H1 (cell line): ENCODE data around the gene LRRIQ3. TPM values are rescaled to one million over a fixed set of nuclear protein-coding genes. Genes with fewer than 3 reads are reported as not detected.

Experiments used
- CTCF ChIA-PET: fragments of 300-600 bp; sonication (Branson Sonifier 250); formaldehyde crosslinking; loops from one replicate; lab custom pipeline; 2021; ENCODE audit not compliant: partially characterized antibody; lab: Charles Lee
- POLR2A ChIA-PET: fragments of 300-600 bp; sonication (Branson Sonifier 250); formaldehyde crosslinking; loops from one replicate; lab custom pipeline; 2021; ENCODE audit warnings: inconsistent platforms; ENCODE audit not compliant: partially characterized antibody; lab: Charles Lee
- DNase-seq, 2 experiments: peaks; one replicate each; pipeline versions ENCODE4 v3.0.0 to v3.0.0-alpha.2; 2010 to 2022; ENCODE audit warnings: low spot score in 2 of 2, low read depth in 1 of 2, mixed read lengths in 1 of 2
- FAIRE-seq: peaks from 2 replicates; lab custom pipeline; 2011; peaks lifted over from hg19 to GRCh38; lab: Jason Lieb, UNC
- H2AFZ ChIP-seq: 2 replicates; pipeline ENCODE4 v1.8.1; 2012; ENCODE audit warnings: low read length, inconsistent platforms
- H2AK5ac ChIP-seq: 2 replicates; pipeline ENCODE4 v1.6.1; 2013; ENCODE audit warnings: low read depth, low read length
- H2BK120ac ChIP-seq: replicated peaks from 2 replicates; pipeline ENCODE3; 2013; ENCODE audit warnings: low read depth, low read length, inconsistent platforms
- H2BK12ac ChIP-seq: 2 replicates; pipeline ENCODE4 v1.6.1; 2013; ENCODE audit warnings: low read depth, low read length
- H2BK15ac ChIP-seq: 2 replicates; pipeline ENCODE4 v1.6.1; 2013; ENCODE audit warnings: low read length
- H2BK20ac ChIP-seq: 2 replicates; pipeline ENCODE4 v1.6.1; 2013; ENCODE audit warnings: low read length
- H2BK5ac ChIP-seq: 2 replicates; pipeline ENCODE4 v1.6.1; 2013; ENCODE audit warnings: low read depth, low read length
- H3K14ac ChIP-seq: 2 replicates; pipeline ENCODE4 v1.6.1; 2013; ENCODE audit warnings: inconsistent platforms; ENCODE audit not compliant: insufficient read length
- H3K18ac ChIP-seq: 2 replicates; pipeline ENCODE4 v1.6.1; 2013; ENCODE audit warnings: low read length; ENCODE audit errors: extremely low read depth
- H3K23ac ChIP-seq: 2 replicates; pipeline ENCODE4 v1.6.1; 2013; ENCODE audit warnings: inconsistent platforms; ENCODE audit not compliant: insufficient read length
- H3K23me2 ChIP-seq: 2 replicates; pipeline ENCODE4 v1.6.1; 2013; ENCODE audit warnings: low read depth, low read length
- H3K27ac ChIP-seq: 2 replicates; pipeline ENCODE4 v1.6.1; 2011; ENCODE audit warnings: low read depth, low read length, inconsistent platforms
- H3K27me3 ChIP-seq, 4 experiments: replicated peaks in 1 of 4; 1 replicate in 1 of 4; 2 replicates in 3 of 4; pipeline versions ENCODE4 v1.6.1 to v1.8.1; 2011 to 2013; ENCODE audit warnings: low read length in 3 of 4, mild to moderate bottlenecking in 3 of 4, inconsistent platforms in 2 of 4, mixed read lengths in 2 of 4, moderate library complexity in 1 of 4; ENCODE audit not compliant: control insufficient read depth in 3 of 4, insufficient read depth in 3 of 4; ENCODE audit errors: extremely low read depth in 1 of 4
- H3K36me3 ChIP-seq, 4 experiments: 2 replicates each; pipeline versions ENCODE4 v1.6.1 to v1.8.1; 2011 to 2013; ENCODE audit warnings: mild to moderate bottlenecking in 4 of 4, low read length in 3 of 4, moderate library complexity in 2 of 4, control low read depth in 1 of 4, inconsistent platforms in 1 of 4; ENCODE audit not compliant: insufficient read depth in 4 of 4, control insufficient read depth in 2 of 4
- H3K4ac ChIP-seq: replicated peaks from 2 replicates; pipeline ENCODE3; 2013; ENCODE audit warnings: low read length, low read depth, mixed read lengths, inconsistent platforms; ENCODE audit not compliant: insufficient read length
- H3K4me1 ChIP-seq, 4 experiments: replicated peaks in 1 of 4; 1 replicate in 1 of 4; 2 replicates in 3 of 4; pipeline versions ENCODE4 v1.6.1 to v1.8.1; 2011 to 2013; ENCODE audit warnings: low read length in 3 of 4, inconsistent platforms in 2 of 4, mixed read lengths in 1 of 4; ENCODE audit not compliant: insufficient read depth in 4 of 4, control insufficient read depth in 3 of 4
- H3K4me2 ChIP-seq, 2 experiments: 2 replicates each; pipeline versions ENCODE4 v1.6.1 to v1.8.1; 2011 to 2013; ENCODE audit warnings: low read depth in 2 of 2, low read length in 2 of 2, control low read depth in 1 of 2, inconsistent platforms in 1 of 2, mild to moderate bottlenecking in 1 of 2; ENCODE audit not compliant: insufficient read depth in 1 of 2
- H3K4me3 ChIP-seq, 4 experiments: fragments of 200-600, 300-600 bp in 1 of 4; sonication (generic), shearing (Covaris generic), sonication (Bioruptor Twin) in 1 of 4; 2 replicates each; pipeline versions ENCODE4 v1.5.1 to v1.8.1; 2011 to 2016; ENCODE audit warnings: low read length in 4 of 4, low read depth in 3 of 4, control low read depth in 2 of 4, inconsistent platforms in 2 of 4, mild to moderate bottlenecking in 2 of 4, mixed read lengths in 1 of 4, moderate library complexity in 1 of 4; ENCODE audit not compliant: insufficient read depth in 2 of 4; ENCODE audit errors: extremely low read depth in 1 of 4
- H3K56ac ChIP-seq: replicated peaks from 2 replicates; pipeline ENCODE3; 2013; ENCODE audit warnings: low read depth, mild to moderate bottlenecking, mixed read lengths, low read length, inconsistent platforms; ENCODE audit not compliant: insufficient read length
- H3K79me1 ChIP-seq: 2 replicates; pipeline ENCODE4 v1.6.1; 2013; ENCODE audit warnings: low read depth, low read length, control low read depth
- H3K79me2 ChIP-seq, 2 experiments: 2 replicates each; pipeline versions ENCODE4 v1.6.1 to v1.8.1; 2012 to 2013; ENCODE audit warnings: low read length in 2 of 2, mild to moderate bottlenecking in 2 of 2, inconsistent platforms in 1 of 2; ENCODE audit not compliant: insufficient read depth in 2 of 2, control insufficient read depth in 1 of 2
- H3K9ac ChIP-seq, 4 experiments: replicated peaks in 1 of 4; 1 replicate in 1 of 4; 2 replicates in 3 of 4; pipeline versions ENCODE4 v1.6.1 to v1.8.1; 2011 to 2013; ENCODE audit warnings: low read depth in 3 of 4, low read length in 3 of 4, control low read depth in 2 of 4, mild to moderate bottlenecking in 2 of 4, moderate library complexity in 2 of 4, inconsistent platforms in 1 of 4; ENCODE audit errors: extremely low read depth in 1 of 4
- H3K9me3 ChIP-seq, 2 experiments: 2 replicates each; pipeline versions ENCODE4 v1.6.1 to v1.8.1; 2012 to 2013; ENCODE audit warnings: mild to moderate bottlenecking in 2 of 2, moderate library complexity in 2 of 2, control low read depth in 1 of 2, inconsistent platforms in 1 of 2, low read depth in 1 of 2, low read length in 1 of 2, mixed read lengths in 1 of 2; ENCODE audit not compliant: insufficient read depth in 2 of 2
- H4K20me1 ChIP-seq, 2 experiments: replicated peaks in 1 of 2; 2 replicates each; pipeline versions ENCODE3 to v1.8.1; 2011 to 2013; ENCODE audit warnings: inconsistent platforms in 2 of 2, low read length in 2 of 2, mild to moderate bottlenecking in 1 of 2; ENCODE audit not compliant: insufficient read depth in 2 of 2, control insufficient read depth in 1 of 2
- H4K5ac ChIP-seq: 2 replicates; pipeline ENCODE4 v1.6.1; 2013; ENCODE audit warnings: low read length, low read depth, mixed read lengths, inconsistent platforms; ENCODE audit not compliant: insufficient read length
- H4K8ac ChIP-seq: 2 replicates; pipeline ENCODE4 v1.8.0; 2013; ENCODE audit warnings: mild to moderate bottlenecking, moderate library complexity, low read length, inconsistent platforms; ENCODE audit not compliant: insufficient read depth; ENCODE audit errors: extremely low read depth
- H4K91ac ChIP-seq: replicated peaks from 2 replicates; pipeline ENCODE3; 2013; ENCODE audit warnings: low read length, mixed read lengths, inconsistent platforms; ENCODE audit not compliant: insufficient read length
- BRCA1 ChIP-seq: IDR thresholded peaks from 2 replicates; pipeline ENCODE4 v1.6.1; 2012; ENCODE audit warnings: low read depth, low read length, improper control_type of control experiment
- CBX8 ChIP-seq: fragments of 300-800, 300-1000 bp; sonication (generic); IDR thresholded peaks from 2 replicates; pipeline ENCODE4 v1.7.1; 2016; ENCODE audit warnings: low read depth, low read length, borderline replicate concordance
- CHD2 ChIP-seq: IDR thresholded peaks from 2 replicates; pipeline ENCODE4 v1.6.1; 2012; ENCODE audit warnings: low read length, improper control_type of control experiment
- EP300 ChIP-seq, 2 experiments: IDR thresholded peaks; 1 replicate in 1 of 2; 2 replicates in 1 of 2; pipeline ENCODE4 v1.6.1; 2011 to 2012; ENCODE audit warnings: low read depth in 2 of 2, low read length in 2 of 2, mild to moderate bottlenecking in 2 of 2, borderline replicate concordance in 1 of 2, inconsistent platforms in 1 of 2, moderate library complexity in 1 of 2
- GTF2F1 ChIP-seq: IDR thresholded peaks from 2 replicates; pipeline ENCODE4 v1.6.1; 2012; ENCODE audit warnings: low read depth, low read length, improper control_type of control experiment, borderline replicate concordance
- PHF8 ChIP-seq: fragments of 200-600 bp; sonication (generic); conservative IDR thresholded peaks from 2 replicates; pipeline ENCODE4 v1.7.1; 2012; ENCODE audit warnings: low read depth, mild to moderate bottlenecking, inconsistent platforms, low read length, moderate library complexity
- POLR2AphosphoS5 ChIP-seq: IDR thresholded peaks from 2 replicates; pipeline ENCODE4 v1.6.1; 2011; ENCODE audit warnings: low read depth, low read length
- RBBP5 ChIP-seq: IDR thresholded peaks from 2 replicates; pipeline ENCODE4 v1.7.1; 2012; ENCODE audit warnings: low read depth, mild to moderate bottlenecking, inconsistent platforms, low read length, moderate library complexity, borderline replicate concordance
- RXRA ChIP-seq: IDR thresholded peaks from 2 replicates; pipeline ENCODE4 v1.6.1; 2011; ENCODE audit warnings: low read depth, mild to moderate bottlenecking, low read length, moderate library complexity; ENCODE audit not compliant: insufficient read depth
- SP4 ChIP-seq: IDR thresholded peaks from 2 replicates; pipeline ENCODE4 v1.6.1; 2012; ENCODE audit warnings: low read length, inconsistent platforms
- TAF7 ChIP-seq: optimal IDR thresholded peaks from 2 replicates; pipeline ENCODE3; 2011; ENCODE audit warnings: low read depth, mild to moderate bottlenecking, inconsistent platforms, low read length, moderate library complexity, borderline replicate concordance
- YY1 ChIP-seq: IDR thresholded peaks from 2 replicates; pipeline ENCODE4 v1.6.1; 2011; ENCODE audit warnings: low read depth, mild to moderate bottlenecking, low read length
- WGBS, 2 experiments: shearing (Covaris generic) in 1 of 2; methylation state at CpG; one replicate each; pipeline versions ENCODE4 v1.1.6 to v1.1.7; 2013 to 2015; ENCODE audit warnings: low lambda C conversion rate in 2 of 2, mixed read lengths in 2 of 2, inconsistent platforms in 1 of 2, low coverage in 1 of 2, missing lambda C conversion rate in 1 of 2; ENCODE audit not compliant: insufficient replicate concordance in 2 of 2, insufficient coverage in 1 of 2, insufficient read length in 1 of 2; ENCODE audit errors: extremely low coverage in 1 of 2, missing lambda C conversion rate in 1 of 2; 5-methylcytosine and 5-hydroxymethylcytosine counted together
- polyA plus RNA-seq, 7 experiments: library from polyadenylated mRNA; depleted of rRNA in 3 of 7; stranded (reverse) in 5 of 7; unstranded in 2 of 7; fragments of >200 nt in 5 of 7; fragments of 200-250 nt in 2 of 7; gene quantifications; 1 replicate in 5 of 7; 2 replicates in 1 of 7; 4 replicates in 1 of 7; pipeline versions ENCODE4 v1.2.1 to v1.2.3, GENCODE V29; 2011 to 2013; ENCODE audit warnings: missing spikeins in 2 of 7, mixed read lengths in 2 of 7
- total RNA-seq: library from RNA; stranded (reverse); fragmentation: NEBNext Ultra II Directional; extraction: Animal tissue kit (Norgen Biotek cat#: 25700); gene quantifications from 2 replicates; pipeline ENCODE4 v1.2.1, GENCODE V29; 2021
- TF ChIP-seq, protein P1 (sequence below): IDR thresholded peaks from 2 replicates; pipeline ENCODE4 v1.6.1; 2012; ENCODE audit warnings: low read length, inconsistent platforms

Gene LRRIQ3
- total and polyA plus RNA-seq, 2 of the 8 experiments (the other 6 are each of a cell fraction or from before 2014, with no cell fraction given), result 0.08 to 0.19 TPM

- H3K56ac ChIP-seq, result no peak overlapping the region
- no peaks in the 10 kb centered on the region for H3K79me2 ChIP-seq
- H3K23me2 ChIP-seq, result no peaks in the 10 kb centered on the region
- H3K14ac ChIP-seq, result no peak overlapping the region
- FAIRE-seq (no peak), DNase-seq (no peak)
- H2BK15ac ChIP-seq, result no peak overlapping the region
- no peak overlapping the region for H2BK12ac ChIP-seq
- H2AK5ac ChIP-seq, result no peak overlapping the region
- CTCF ChIA-PET, result no interaction called here
- H4K20me1 ChIP-seq, result no peaks in the 10 kb centered on the region
- H2BK20ac ChIP-seq, result no peak overlapping the region
- no peaks in the 10 kb centered on the region for H3K36me3 ChIP-seq
- no peaks in the 10 kb centered on the region for H3K27me3 ChIP-seq
- no peaks in the 10 kb centered on the region for H3K79me1 ChIP-seq
- WGBS, 2 experiments, result 89% methylated on average over 2 of the region's 2 CpGs; no CpG with 5 or more reads in 1 of the 2 experiments
- POLR2A ChIA-PET, result no interaction called here
- H4K5ac ChIP-seq, result no peak overlapping the region
- H3K4me3 ChIP-seq, result no peak overlapping the region
- H4K8ac ChIP-seq, result no peak overlapping the region
- no peak overlapping the region for H4K91ac ChIP-seq
- H2BK120ac ChIP-seq, result no peak overlapping the region
- no peak overlapping the region for H2BK5ac ChIP-seq
- no peak overlapping the region for H3K23ac ChIP-seq
- H2AFZ ChIP-seq, result no peak overlapping the region
- H3K9me3 ChIP-seq, result no peaks in the 10 kb centered on the region
- H3K9ac ChIP-seq, result no peak overlapping the region
- H3K4me1 ChIP-seq, result no peaks in the 10 kb centered on the region
- H3K27ac ChIP-seq, result no peak overlapping the region
- no peak overlapping the region for H3K4ac ChIP-seq
- H3K18ac ChIP-seq, result no peak overlapping the region
- H3K4me2 ChIP-seq, result no peak overlapping the region
- no peak for TF ChIP-seq EP300 (IDR thresholded peaks at IDR 0.05; ENCODE audit: borderline replicate concordance in 1 of 2, low read depth in 2 of 2, low read length in 2 of 2)
- no peak for TF ChIP-seq TAF7
- no peak for TF ChIP-seq CBX8
- TF ChIP-seq, protein P1, sequence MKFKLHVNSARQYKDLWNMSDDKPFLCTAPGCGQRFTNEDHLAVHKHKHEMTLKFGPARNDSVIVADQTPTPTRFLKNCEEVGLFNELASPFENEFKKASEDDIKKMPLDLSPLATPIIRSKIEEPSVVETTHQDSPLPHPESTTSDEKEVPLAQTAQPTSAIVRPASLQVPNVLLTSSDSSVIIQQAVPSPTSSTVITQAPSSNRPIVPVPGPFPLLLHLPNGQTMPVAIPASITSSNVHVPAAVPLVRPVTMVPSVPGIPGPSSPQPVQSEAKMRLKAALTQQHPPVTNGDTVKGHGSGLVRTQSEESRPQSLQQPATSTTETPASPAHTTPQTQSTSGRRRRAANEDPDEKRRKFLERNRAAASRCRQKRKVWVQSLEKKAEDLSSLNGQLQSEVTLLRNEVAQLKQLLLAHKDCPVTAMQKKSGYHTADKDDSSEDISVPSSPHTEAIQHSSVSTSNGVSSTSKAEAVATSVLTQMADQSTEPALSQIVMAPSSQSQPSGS, result no peak
- TF ChIP-seq YY1, result no peak
- no peak for TF ChIP-seq POLR2AphosphoS5
- no peak for TF ChIP-seq BRCA1
- TF ChIP-seq RXRA, result no peak
- no peak for TF ChIP-seq SP4
- TF ChIP-seq GTF2F1, result no peak
- TF ChIP-seq CHD2, result no peak
- TF ChIP-seq PHF8, result no peak
- no peak for TF ChIP-seq RBBP5
Observed at GRCh38 chr1:74160046-74160445, 37.9 kb downstream of the LRRIQ3 start.
